CD4-positive, alpha-beta memory T cell (primary cell): ENCODE measurements around the gene MTHFD2L. TPM values are rescaled to one million over a fixed set of nuclear protein-coding genes. Genes with fewer than 3 reads are reported as not detected.

Experiments
- CTCF ChIA-PET: fragments of 350-600 bp; sonication (Branson Sonifier 250); formaldehyde crosslinking; loops from one replicate; lab custom pipeline; 2021; ENCODE audit warnings: inconsistent platforms; ENCODE audit not compliant: partially characterized antibody; lab: Charles Lee
- POLR2A ChIA-PET: fragments of 350-600 bp; sonication (Branson Sonifier 250); formaldehyde crosslinking; loops from one replicate; lab custom pipeline; 2021; ENCODE audit not compliant: partially characterized antibody; lab: Charles Lee
- DNase-seq, 5 donors: peaks; one replicate each; pipeline versions ENCODE4 v3.0.0 to v3.0.0-alpha.2; 2020 to 2022; ENCODE audit warnings: mixed read lengths in 1 of 5
- H3K27ac ChIP-seq: one replicate; pipeline ENCODE4 v1.7.0; 2013; ENCODE audit warnings: low read depth, low read length
- H3K27me3 ChIP-seq: 2 replicates; pipeline ENCODE4 v1.7.0; 2013; ENCODE audit warnings: mild to moderate bottlenecking, low read length, moderate library complexity; ENCODE audit not compliant: insufficient read depth
- H3K36me3 ChIP-seq: 2 replicates; pipeline ENCODE4 v1.7.0; 2013; ENCODE audit warnings: mild to moderate bottlenecking, low read length, moderate library complexity; ENCODE audit not compliant: insufficient read depth
- H3K4me1 ChIP-seq: 2 replicates; pipeline ENCODE4 v1.7.0; 2013; ENCODE audit warnings: mild to moderate bottlenecking, low read length, moderate library complexity; ENCODE audit not compliant: insufficient read depth
- H3K4me3 ChIP-seq, 2 donors: one replicate each; pipeline ENCODE4 v1.7.0; 2013; ENCODE audit warnings: low read length in 2 of 2, mild to moderate bottlenecking in 1 of 2
- H3K9me3 ChIP-seq, 2 donors: one replicate each; pipeline ENCODE4 v1.7.0; 2013; ENCODE audit warnings: low read length in 2 of 2, control low read depth in 1 of 2; ENCODE audit not compliant: control insufficient read depth in 1 of 2
- H3K27ac Mint-ChIP-seq, 7 donors: one replicate each; pipeline ENCODE4 v1.8.0; 2020 to 2021; ENCODE audit warnings: mixed read lengths in 7 of 7, mild to moderate bottlenecking in 6 of 7, inconsistent platforms in 3 of 7, moderate library complexity in 3 of 7
- H3K27me3 Mint-ChIP-seq, 2 donors: one replicate each; pipeline ENCODE4 v1.8.0; 2020 to 2021; ENCODE audit warnings: mixed read lengths in 2 of 2
- H3K36me3 Mint-ChIP-seq, 2 donors: one replicate each; pipeline ENCODE4 v1.8.0; 2020 to 2021; ENCODE audit warnings: mixed read lengths in 2 of 2, inconsistent platforms in 1 of 2, mild to moderate bottlenecking in 1 of 2
- H3K4me1 Mint-ChIP-seq, 4 donors: one replicate each; pipeline ENCODE4 v1.8.0; 2020 to 2021; ENCODE audit warnings: mixed read lengths in 4 of 4, mild to moderate bottlenecking in 1 of 4
- H3K4me3 Mint-ChIP-seq, 8 donors: one replicate each; pipeline ENCODE4 v1.8.0; 2020 to 2021; ENCODE audit warnings: mixed read lengths in 8 of 8, mild to moderate bottlenecking in 7 of 8, moderate library complexity in 6 of 8, inconsistent platforms in 3 of 8
- H3K9me3 Mint-ChIP-seq, 8 donors: one replicate each; pipeline ENCODE4 v1.8.0; 2020 to 2021; ENCODE audit warnings: mixed read lengths in 8 of 8, mild to moderate bottlenecking in 5 of 8, inconsistent platforms in 3 of 8, moderate library complexity in 1 of 8
- intact Hi-C: fragments of 100-400 bp; cut with micrococcal nuclease; formaldehyde crosslinking; loops from one replicate; pipeline ENCODE4 v1.15.1; 2023
- polyA plus RNA-seq, 2 donors: library from polyadenylated mRNA; unstranded; fragments of 300-500 nt; fragmentation: Illumina TruSeq; gene quantifications; one replicate each; pipeline ENCODE4 v1.2.3, GENCODE V29; 2021
- total RNA-seq, 2 experiments: library from RNA; stranded (reverse); gene quantifications; one replicate each; pipeline ENCODE4 v1.2.3, GENCODE V29; 2021

MTHFD2L gene
- total and polyA plus RNA-seq, 4 experiments from 2014 or later: 3.6 to 7.6 (median 6.0) TPM

- Histone ChIP-seq H3K27ac (no peak overlapping the region), H3K4me3 (no peak overlapping the region), H3K9me3 (no peaks in the 10 kb centered on the region), H3K27me3 (no peaks in the 10 kb centered on the region), H3K36me3 (no peaks in the 10 kb centered on the region), H3K4me1 (no peaks in the 10 kb centered on the region)
- Mint-ChIP-seq H3K27ac (no peak overlapping the region), H3K36me3 (no peaks in the 10 kb centered on the region), H3K4me1 (no peaks in the 10 kb centered on the region), H3K27me3 (no peaks in the 10 kb centered on the region), H3K9me3 (peaks cover 0 to 8% (median 0%) of the 10 kb centered on the region in 8 donors), H3K4me3 (no peak overlapping the region)
- CTCF ChIA-PET: no interaction called here
- DNase-seq: no peak
- POLR2A ChIA-PET: no interaction called here
- intact Hi-C loops: no loop called here
Observed at GRCh38 chr4:74267998-74268606, 110.2 kb downstream of the MTHFD2L start.

- no peak overlapping the region for H3K27ac Mint-ChIP-seq
- H3K4me3 ChIP-seq: no peak overlapping the region
- no peaks in the 10 kb centered on the region for H3K27me3 Mint-ChIP-seq
- H3K4me1 Mint-ChIP-seq: no peaks in the 10 kb centered on the region
- no peak overlapping the region for H3K27ac ChIP-seq
- H3K4me3 Mint-ChIP-seq: no peak overlapping the region
- H3K27me3 ChIP-seq: no peaks in the 10 kb centered on the region
- H3K9me3 Mint-ChIP-seq: peaks cover 0 to 8% (median 0%) of the 10 kb centered on the region in 8 donors
- no peaks in the 10 kb centered on the region for H3K36me3 Mint-ChIP-seq
- intact Hi-C loops: no loop called here
- CTCF ChIA-PET: interaction anchor here (1.0 kb wide), 1 partner anchor 40 kb away, joined by 3 read pairs; no protein-coding TSS in a partner anchor
- POLR2A ChIA-PET: no interaction called here
- H3K4me1 ChIP-seq: no peaks in the 10 kb centered on the region
- no peaks in the 10 kb centered on the region for H3K9me3 ChIP-seq
- DNase-seq: no peak
- H3K36me3 ChIP-seq: no peaks in the 10 kb centered on the region
Observed at GRCh38 chr4:74268643-74269042, 110.7 kb downstream of the MTHFD2L start.

GRCh38 chr4:74278490-74278889 is 120.6 kb downstream of the MTHFD2L start:
- no peaks in the 10 kb centered on the region for H3K27me3 ChIP-seq
- H3K36me3 Mint-ChIP-seq: peaks cover 0 to 3% of the 10 kb centered on the region in 2 donors
- H3K27ac ChIP-seq: no peak overlapping the region
- H3K27me3 Mint-ChIP-seq: no peaks in the 10 kb centered on the region
- H3K4me3 ChIP-seq: no peak overlapping the region
- no peaks in the 10 kb centered on the region for H3K4me1 ChIP-seq
- H3K36me3 ChIP-seq: no peaks in the 10 kb centered on the region
- ChIA-PET CTCF (no interaction called here), POLR2A (no interaction called here)
- H3K9me3 Mint-ChIP-seq: no peaks in the 10 kb centered on the region
- no peak overlapping the region for H3K4me3 Mint-ChIP-seq
- no peak for DNase-seq
- H3K4me1 Mint-ChIP-seq: no peaks in the 10 kb centered on the region
- intact Hi-C loops: no loop called here
- H3K9me3 ChIP-seq: no peaks in the 10 kb centered on the region
- H3K27ac Mint-ChIP-seq: no peak overlapping the region

DNA sequence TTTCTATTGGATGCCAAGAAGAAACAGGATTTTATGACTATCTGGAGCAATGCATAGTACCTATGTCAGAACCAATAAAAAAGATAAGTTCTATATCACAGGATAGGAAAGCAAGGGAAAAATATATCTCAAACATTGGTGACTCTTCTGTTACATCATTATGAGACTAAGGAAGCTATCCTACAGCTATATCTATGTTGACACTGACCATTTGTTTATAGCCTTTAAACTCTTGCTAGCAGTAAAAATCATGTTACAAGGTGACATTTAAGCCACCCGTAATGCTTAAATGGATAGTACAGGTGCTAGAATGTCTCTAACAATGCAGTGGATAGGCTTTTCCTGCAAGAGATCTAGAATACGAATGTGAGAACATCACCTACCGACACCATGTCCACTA is 121.8 kb downstream of the MTHFD2L start:
- ChIA-PET CTCF (interaction anchor here (0.6 kb wide), 1 partner anchor 205 kb away, joined by 4 read pairs; no protein-coding TSS in a partner anchor), POLR2A (no interaction called here)
- Histone ChIP-seq H3K4me1 (no peaks in the 10 kb centered on the region), H3K36me3 (no peaks in the 10 kb centered on the region), H3K27ac (no peak overlapping the region), H3K27me3 (no peaks in the 10 kb centered on the region), H3K9me3 (no peaks in the 10 kb centered on the region), H3K4me3 (no peak overlapping the region)
- intact Hi-C loops: no loop called here
- Mint-ChIP-seq H3K9me3 (no peaks in the 10 kb centered on the region), H3K4me3 (no peak overlapping the region), H3K36me3 (peaks cover 0 to 7% of the 10 kb centered on the region in 2 donors), H3K27me3 (no peaks in the 10 kb centered on the region), H3K27ac (no peak overlapping the region), H3K4me1 (no peaks in the 10 kb centered on the region)
- no peak for DNase-seq

GRCh38 chr4:74282926-74283325 is 125.0 kb downstream of the MTHFD2L start:
- ChIA-PET POLR2A (no interaction called here), CTCF (no interaction called here)
- Mint-ChIP-seq H3K27ac (no peak overlapping the region), H3K4me1 (no peaks in the 10 kb centered on the region), H3K36me3 (peaks cover 0 to 7% of the 10 kb centered on the region in 2 donors), H3K9me3 (no peaks in the 10 kb centered on the region), H3K27me3 (no peaks in the 10 kb centered on the region), H3K4me3 (no peak overlapping the region)
- H3K27ac ChIP-seq: no peak overlapping the region
- no peaks in the 10 kb centered on the region for H3K4me1 ChIP-seq
- no peaks in the 10 kb centered on the region for H3K9me3 ChIP-seq
- no peaks in the 10 kb centered on the region for H3K27me3 ChIP-seq
- intact Hi-C loops: no loop called here
- no peak for DNase-seq
- no peaks in the 10 kb centered on the region for H3K36me3 ChIP-seq
- H3K4me3 ChIP-seq: no peak overlapping the region

- H3K36me3 ChIP-seq: no peaks in the 10 kb centered on the region
- no peak for DNase-seq
- no peaks in the 10 kb centered on the region for H3K9me3 Mint-ChIP-seq
- intact Hi-C loops: no loop called here
- H3K9me3 ChIP-seq: no peaks in the 10 kb centered on the region
- H3K4me1 ChIP-seq: no peaks in the 10 kb centered on the region
- no peak overlapping the region for H3K4me3 ChIP-seq
- H3K27me3 ChIP-seq: no peaks in the 10 kb centered on the region
- H3K4me3 Mint-ChIP-seq: no peak overlapping the region
- CTCF ChIA-PET: no interaction called here
- no peaks in the 10 kb centered on the region for H3K27me3 Mint-ChIP-seq
- H3K4me1 Mint-ChIP-seq: no peaks in the 10 kb centered on the region
- H3K27ac Mint-ChIP-seq: no peak overlapping the region
- POLR2A ChIA-PET: no interaction called here
- H3K36me3 Mint-ChIP-seq: peaks cover 0 to 7% of the 10 kb centered on the region in 2 donors
- no peak overlapping the region for H3K27ac ChIP-seq
Observed at GRCh38 chr4:74283614-74284013, 125.7 kb downstream of the MTHFD2L start.

DNA sequence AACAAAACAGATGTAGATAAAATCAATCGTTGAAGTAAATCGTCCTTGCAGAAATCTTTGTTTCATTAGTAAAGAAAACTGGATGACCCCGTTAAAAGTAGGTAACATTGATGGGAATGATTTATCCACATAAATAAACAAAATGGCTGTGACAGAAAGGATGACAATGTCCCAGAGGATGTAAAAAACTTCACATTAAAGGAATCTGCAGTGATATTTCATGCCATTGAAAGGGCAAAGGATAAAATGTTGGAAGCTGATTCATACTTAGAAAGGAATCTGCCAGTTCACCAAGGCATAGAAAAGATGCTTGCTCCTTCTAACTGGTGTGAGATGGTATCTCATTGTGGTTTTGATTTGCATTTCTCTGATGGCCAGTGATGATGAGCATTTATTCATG is 126.1 kb downstream of the MTHFD2L start:
- Mint-ChIP-seq H3K27me3 (no peaks in the 10 kb centered on the region), H3K4me1 (no peaks in the 10 kb centered on the region), H3K9me3 (no peaks in the 10 kb centered on the region), H3K36me3 (peaks cover 0 to 7% of the 10 kb centered on the region in 2 donors), H3K27ac (no peak overlapping the region), H3K4me3 (no peak overlapping the region)
- intact Hi-C loops: no loop called here
- CTCF ChIA-PET: no interaction called here
- Histone ChIP-seq H3K4me3 (no peak overlapping the region), H3K27me3 (no peaks in the 10 kb centered on the region), H3K27ac (no peak overlapping the region), H3K36me3 (no peaks in the 10 kb centered on the region), H3K4me1 (no peaks in the 10 kb centered on the region), H3K9me3 (no peaks in the 10 kb centered on the region)
- POLR2A ChIA-PET: no interaction called here
- no peak for DNase-seq
